HG02938 (cell line): Measurements from ENCODE around the gene CELSR1.

ENCODE experiments used
- ATAC-seq: cut with Tn5 transposase; IDR thresholded peaks from one replicate; pipeline ENCODE4 v1.9.1; 2021; ENCODE audit warnings: mild to moderate bottlenecking, moderate library complexity; ENCODE audit not compliant: unreplicated experiment

The CELSR1 gene

GRCh38 chr22:46388647-46389046 is 148.8 kb downstream of the CELSR1 start:
- ATAC-seq: no peak

- ATAC-seq: no peak
Observed at GRCh38 chr22:46387748-46388147, 149.7 kb downstream of the CELSR1 start.

DNA sequence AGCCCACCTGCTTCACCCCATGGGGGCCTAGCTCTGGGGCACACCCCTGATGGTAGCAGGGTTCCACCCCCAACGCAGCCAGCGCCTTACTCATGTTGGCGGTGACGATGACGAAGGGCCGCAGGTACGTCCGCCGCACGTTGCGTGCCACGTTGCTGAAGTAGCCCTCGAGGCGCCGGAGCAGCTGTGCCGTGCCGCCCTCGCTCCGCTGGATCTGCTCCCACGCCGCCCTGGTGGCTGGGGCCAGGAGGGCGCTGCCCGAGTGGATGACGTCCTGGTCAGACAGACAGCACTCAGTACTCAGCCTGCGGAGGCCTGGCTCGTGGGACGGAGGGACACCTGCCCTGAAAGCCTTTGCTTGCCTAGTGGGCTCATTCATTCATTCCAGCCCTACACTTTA is 151.1 kb downstream of the CELSR1 start:
- no peak for ATAC-seq

- no peak for ATAC-seq
Observed at GRCh38 chr22:46382524-46382923, 154.9 kb downstream of the CELSR1 start.

DNA sequence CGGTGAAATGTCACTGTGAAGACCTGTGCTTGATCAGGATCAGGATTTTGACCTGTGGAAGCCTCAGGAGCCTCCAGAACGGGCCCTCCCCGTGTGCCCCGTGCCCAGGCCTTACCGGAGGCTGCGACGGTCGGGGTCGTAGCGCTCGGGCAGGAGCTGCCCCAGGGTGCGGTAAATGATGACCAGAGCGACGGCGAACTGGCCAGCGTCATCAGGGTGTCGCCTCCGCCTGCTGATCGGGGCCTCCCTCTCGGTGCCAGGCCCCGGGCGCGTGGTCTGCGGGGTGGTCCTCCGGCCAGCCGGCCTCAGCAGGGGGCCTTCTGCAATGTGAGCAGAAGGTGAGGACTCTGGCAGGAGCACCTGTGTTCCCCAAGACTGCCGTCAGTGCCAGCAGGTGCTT is 155.7 kb downstream of the CELSR1 start:
- no peak for ATAC-seq

GRCh38 chr22:46381142-46381541 is 156.3 kb downstream of the CELSR1 start:
- ATAC-seq: no peak

- no peak for ATAC-seq
Observed at GRCh38 chr22:46380581-46380980, 156.8 kb downstream of the CELSR1 start.

DNA sequence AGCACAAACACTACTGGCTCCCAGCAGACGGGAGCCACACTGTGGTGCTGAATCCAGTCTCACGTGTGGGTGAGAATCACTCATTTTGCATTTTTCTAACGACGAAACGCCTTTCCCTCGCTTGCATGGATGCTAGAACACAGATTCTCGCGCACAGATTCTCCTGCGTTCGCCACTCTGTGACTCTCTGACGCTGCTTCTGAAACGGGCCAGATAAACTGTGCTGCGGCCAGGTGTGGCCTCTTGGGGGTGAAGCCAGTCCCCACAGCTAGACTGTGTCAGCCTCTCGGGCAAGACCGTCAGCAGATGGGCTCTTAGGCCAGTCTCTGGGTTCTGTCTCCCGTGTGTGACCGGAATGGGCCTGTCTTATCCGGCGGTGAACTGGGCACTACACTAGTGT is 157.4 kb downstream of the CELSR1 start:
- ATAC-seq: no peak

- no peak for ATAC-seq
Observed at GRCh38 chr22:46379066-46379930, 158.1 kb downstream of the CELSR1 start.

DNA sequence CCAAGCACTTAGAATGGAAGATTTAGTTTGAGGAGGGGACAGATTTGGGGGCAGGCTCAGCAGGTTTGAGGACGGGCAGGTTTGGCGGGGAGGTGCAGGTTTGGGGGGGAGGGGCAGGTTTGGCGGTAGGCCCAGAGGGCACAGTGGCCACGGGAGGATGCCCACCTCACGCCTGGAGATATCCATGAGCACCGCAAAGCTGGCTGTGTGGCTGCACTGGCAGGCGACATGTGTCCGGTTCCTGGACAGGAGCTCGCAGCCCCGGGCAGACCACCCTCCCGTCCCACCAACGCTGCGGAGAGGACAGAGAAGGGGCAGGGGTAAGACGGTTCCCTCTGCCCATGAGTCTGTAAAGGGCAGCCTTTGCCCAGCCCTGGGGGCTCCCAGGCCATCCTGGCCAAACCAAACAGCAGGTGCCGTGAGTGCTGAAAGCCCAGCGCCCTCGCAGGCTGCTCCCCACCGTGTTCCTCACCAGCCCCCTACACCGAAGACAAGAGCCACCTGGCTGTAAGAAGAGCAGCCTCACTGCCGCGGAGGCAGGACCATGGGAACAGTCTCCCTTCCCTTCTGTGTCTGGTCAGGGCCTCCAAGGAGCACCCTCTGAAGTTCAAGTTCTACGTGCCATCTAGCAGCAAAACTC is 158.9 kb downstream of the CELSR1 start:
- ATAC-seq: no peak

DNA sequence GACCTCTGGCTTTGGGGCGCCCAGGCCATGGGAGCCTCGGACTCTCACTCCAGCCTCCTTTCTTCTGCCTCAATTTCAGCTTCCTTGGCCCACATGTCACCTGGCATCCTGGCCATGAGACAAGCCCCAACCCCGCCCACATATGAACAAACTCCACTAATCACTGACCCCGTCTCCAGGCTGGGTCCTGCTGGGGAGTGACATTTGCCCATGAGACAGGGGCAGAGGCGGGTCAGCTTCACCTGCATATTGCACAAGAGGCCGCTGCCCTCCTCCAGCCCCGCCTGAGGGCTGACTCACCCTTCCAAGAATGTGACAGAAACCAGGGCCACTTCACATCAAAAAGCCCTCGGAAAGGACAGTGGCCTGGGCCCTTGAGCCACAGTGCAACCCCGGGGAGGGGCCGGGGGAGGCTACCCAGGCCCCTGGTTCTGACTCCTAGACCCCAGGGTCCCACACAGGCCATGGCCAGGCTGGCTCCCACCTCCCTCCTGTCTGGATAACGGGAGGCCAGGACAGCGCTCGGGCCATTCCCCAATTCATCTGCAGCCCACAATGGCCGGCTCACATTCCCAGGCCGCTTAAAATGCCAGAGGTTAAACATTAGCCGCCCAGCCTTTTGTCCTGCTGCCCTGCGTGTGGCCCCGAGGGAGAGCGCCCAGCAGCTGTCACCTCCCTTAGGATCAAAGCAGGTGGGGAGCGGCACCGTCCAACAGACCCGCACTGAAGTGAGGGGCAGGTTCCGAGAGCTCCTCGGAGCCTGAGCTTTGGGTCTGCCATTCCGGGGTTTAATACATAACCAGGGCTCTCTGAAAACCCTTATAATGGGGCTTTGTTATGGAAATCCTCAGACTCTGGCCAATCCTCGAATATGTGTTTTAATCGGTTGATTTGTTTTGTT is 159.6 kb downstream of the CELSR1 start:
- no peak for ATAC-seq

DNA sequence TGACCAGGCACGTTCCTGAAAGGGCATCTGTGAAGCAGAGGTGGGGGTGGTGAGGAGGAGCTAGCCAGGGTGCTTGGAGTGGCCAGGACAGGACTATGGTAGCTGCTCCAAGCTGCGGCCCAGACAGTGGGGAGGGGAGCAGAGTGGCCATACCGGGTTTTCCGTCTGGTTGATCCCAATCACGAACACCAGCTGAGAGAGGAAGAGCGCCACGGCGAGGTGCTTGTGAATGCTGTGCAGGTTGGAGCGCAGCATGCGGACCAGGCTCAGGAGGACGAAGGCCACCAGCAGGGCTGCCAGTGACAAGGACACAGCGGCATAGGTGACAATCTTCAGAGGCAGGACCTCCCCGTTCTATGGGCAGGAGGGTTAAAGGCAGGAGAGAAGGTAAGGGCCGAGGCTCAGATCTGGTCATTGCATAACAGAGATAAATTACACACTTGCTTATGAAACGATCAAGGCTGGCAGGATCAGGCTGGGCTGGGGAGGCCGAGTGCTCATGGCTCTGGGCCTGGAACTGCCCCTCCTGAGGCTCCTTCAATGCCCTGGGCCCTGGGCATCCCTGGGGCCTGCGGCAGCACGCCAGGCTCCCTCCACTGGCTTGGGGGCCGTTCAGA is 160.4 kb downstream of the CELSR1 start:
- no peak for ATAC-seq

- ATAC-seq: no peak
Observed at GRCh38 chr22:46376111-46376510, 161.3 kb downstream of the CELSR1 start.

DNA sequence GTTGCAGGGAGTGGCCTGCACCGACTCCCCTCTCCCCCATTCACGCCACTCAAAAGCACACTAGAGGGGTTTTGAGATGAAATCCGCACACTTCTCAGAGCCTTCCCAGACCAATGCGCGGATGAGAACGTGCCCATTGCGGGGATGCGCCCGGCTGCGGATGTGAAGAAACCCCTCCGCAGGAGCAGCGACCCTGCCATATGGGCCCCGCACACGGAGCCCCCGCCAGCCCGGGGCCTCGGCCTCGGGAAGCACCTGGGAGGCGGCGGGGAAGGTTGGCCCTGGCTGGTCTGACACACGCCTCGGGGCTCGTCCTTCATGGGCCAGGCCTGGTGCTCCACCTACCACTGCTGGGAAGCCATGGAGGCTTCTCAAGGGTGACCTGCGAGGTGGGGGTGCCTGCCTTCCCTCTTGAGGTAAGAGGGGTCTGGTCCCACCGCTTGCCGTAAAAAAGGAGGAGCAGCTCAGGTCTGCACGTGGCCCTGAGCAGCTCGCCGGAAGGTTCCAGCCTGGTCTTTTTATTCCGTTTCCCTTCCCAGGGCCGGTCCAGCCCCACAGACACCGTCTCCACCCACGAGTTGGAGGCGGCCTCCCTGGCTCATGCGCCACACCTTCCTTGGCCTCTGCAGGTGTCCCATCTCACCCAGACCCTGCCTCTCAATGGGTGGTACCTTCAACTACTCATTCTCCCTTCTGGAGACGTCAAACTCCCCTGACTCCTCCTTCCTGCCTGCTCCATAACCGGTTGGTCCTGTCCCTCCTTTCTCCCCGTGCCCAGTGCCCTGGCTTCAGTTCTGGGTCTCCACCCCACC is 162.6 kb downstream of the CELSR1 start:
- ATAC-seq: no peak

GRCh38 chr22:46373921-46374662 is 163.3 kb downstream of the CELSR1 start:
- no peak for ATAC-seq

DNA sequence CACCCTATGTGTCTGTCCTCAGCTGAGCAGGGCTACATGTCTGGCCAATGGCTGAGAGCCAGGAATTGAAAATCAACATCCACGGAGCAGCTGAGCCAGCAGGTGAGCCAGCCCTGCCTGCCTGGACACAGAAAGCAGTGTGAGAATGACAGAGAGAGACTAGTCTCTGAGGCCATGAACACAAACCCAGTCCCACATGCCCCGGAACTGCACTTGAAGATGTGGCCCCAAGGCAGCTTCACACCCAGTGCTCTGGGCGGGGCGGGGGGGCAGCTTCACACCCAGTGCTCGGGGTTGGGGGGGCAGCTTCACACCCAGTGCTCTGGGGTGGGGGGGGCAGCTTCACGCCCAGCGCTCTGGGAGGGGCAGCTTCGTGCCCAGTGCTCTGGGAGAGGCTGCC is 164.3 kb downstream of the CELSR1 start:
- no peak for ATAC-seq

- no peak for ATAC-seq
Observed at GRCh38 chr22:46372686-46373085, 164.7 kb downstream of the CELSR1 start.

DNA sequence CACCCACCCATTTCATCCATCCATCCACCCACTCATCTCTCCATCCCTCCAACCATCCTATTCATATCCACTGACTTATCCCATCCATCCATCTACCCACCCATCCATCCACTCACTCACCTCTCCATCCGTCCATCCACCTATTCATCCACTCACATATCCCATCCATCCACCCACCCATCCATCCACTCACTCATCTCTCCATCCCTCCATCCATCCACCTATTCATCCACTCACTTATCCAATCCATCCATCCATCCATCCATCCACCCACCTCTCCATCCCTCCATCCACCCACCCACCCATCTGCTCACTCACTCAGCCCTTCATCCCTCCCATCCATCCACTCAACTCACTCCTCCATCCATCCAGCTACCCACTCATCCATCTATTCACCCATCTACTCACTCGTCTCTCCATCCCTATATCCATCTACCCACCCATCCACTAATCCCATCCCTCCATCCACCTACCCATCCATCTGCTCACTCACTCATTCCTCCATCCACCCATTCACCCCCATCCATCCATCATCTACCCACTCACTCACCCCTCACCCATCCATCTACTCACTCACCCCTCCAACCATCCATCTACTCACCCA is 165.7 kb downstream of the CELSR1 start:
- ATAC-seq: no peak
